GM19240 (cell line): Measurements from ENCODE around the gene RND3.

Experiments
- DNase-seq: peaks from one replicate; pipeline ENCODE4 v3.0.0; 2011; ENCODE audit warnings: low spot score; ENCODE audit not compliant: insufficient read length

RND3 gene

GRCh38 chr2:150476286-150476685 is 11.2 kb downstream of the RND3 start:
- no peak for DNase-seq

DNA sequence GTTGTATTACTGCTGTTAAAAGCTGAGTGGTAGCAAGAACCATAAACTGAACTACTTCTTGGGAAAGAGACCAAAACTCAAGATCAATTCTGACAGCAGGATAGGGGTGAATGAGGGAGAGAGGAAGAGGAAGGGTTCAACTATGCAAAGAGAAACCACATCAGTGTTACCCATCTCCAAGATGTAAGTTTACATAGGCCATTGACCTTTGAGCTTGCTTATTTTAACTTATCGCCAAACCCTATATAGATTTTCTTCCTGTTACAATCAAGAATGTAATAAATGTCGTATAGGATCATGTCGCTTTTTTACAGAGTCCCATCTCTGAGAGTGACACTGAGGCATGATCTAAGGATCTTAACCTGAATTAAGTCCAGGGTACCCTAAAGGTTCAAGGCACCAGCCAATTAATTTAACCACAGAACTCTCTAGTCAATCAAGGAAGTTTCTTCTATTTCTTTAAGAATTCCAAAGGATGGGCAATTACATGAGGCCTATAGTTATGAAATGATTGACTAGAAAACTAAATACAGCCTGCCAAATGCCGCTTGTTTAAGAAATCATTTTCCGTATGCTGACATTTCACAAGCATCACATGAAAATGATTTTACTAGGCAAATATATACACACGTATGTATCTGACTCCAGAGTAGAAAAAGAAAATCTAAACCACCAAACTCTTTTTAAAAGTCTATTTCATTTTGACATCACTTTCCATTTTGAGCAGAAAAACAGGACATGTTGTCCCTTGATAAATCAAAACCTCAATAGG is 11.8 kb downstream of the RND3 start:
- DNase-seq, result no peak

DNA sequence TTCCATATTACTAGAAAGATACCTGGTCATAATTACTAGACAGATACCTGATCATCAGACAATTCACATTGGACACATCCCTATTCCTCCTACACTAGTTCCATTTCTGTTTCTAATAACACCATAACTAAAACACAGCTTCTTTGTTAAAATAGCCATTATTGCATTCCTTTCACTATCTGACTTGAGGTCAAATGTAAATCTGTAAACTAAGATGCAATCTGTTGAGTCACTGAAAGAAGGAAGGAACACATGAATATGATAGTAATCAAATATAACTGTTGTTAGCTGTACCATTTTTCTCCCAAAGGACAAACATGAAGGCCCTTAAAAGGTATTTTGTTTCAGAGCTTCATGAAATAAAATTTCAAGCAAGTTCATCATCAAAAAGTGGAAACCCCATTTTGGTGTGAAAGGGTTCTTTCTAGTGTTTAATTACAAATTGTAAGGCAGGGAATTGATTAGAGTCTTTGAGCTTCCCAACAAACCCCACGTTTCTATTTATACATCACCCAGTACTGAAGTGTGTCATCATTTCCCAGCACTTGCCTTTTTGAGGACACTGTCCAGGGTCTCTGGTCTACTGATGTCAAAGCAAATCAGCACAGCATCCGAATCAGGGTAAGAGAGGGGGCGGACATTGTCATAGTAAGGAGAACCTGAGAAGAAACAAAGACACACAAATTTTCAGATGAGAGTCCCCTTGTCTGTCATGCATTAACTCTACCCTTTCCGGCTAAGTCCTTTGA is 13.0 kb downstream of the RND3 start:
- DNase-seq, result no peak

DNA sequence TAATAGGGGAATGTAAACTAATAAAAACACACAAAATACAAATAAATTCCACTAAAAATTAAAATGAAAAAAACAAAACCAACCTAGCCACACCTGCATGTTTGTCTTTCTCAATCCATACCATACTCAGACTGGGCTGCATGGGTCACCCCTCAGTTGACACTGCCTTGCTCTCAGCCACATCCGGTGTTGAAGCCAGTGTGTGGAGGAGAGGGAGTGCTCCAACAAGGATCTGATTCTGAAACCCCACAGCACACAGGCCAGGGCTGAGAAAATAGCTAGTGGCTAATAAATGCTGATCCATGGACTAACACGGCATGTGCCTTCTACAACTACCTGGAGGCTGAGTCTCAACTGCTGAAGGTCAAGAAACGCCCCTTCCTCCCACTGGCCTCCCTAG is 13.7 kb downstream of the RND3 start:
- no peak for DNase-seq

DNA sequence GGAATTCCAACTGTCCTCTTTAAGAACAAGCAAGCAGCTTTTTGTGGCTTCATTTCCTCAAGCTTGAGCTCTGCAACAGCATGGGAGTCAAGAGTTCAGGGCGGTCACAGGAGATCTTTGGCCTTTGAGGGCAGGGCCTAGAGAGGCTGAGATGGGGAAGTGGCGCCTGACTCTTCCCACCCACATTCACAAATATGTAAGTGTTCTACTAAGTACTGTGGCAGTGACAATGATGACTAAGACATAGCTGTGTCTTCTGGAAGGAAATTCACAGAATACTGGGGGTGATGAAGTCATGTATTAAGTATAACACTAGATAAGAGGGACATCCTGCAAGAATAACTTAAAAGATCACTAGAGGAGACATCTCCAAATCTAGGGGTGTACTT is 15.0 kb downstream of the RND3 start:
- no peak for DNase-seq

DNA sequence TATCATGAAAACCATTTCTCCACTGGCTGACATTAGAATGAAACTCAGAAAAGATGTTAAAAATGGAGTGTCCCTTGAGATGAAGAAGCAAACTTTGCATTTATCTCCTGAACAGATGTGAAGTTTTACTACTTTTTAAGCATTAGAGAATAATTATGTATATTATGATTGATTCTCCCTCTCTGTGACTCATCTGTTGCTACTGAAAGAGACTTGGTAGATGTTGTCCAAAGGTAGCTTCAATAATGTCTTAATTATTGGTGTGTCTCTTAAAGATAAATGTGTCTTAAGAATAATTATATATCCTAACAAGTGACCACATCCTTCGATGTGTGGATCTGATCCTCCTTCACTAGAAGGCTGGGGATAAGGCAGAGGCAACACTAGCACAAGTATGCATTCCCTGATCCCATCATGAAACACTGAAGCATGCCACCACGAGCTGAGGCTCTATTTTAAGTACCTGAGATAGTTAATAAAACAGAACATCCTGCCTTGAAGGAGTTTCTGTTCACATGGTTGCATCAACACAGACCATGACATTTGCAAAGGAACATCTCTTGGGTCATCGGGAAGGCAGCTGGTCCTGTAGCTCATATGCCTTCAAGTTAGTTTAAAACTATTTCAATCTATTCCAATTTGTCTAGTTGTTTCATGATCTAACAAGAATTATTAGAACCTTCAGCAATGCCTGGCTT is 15.5 kb downstream of the RND3 start:
- no peak for DNase-seq

- DNase-seq, result no peak
These were observed 17.0 kb downstream of the RND3 start for GRCh38 chr2:150470435-150470834.

DNA sequence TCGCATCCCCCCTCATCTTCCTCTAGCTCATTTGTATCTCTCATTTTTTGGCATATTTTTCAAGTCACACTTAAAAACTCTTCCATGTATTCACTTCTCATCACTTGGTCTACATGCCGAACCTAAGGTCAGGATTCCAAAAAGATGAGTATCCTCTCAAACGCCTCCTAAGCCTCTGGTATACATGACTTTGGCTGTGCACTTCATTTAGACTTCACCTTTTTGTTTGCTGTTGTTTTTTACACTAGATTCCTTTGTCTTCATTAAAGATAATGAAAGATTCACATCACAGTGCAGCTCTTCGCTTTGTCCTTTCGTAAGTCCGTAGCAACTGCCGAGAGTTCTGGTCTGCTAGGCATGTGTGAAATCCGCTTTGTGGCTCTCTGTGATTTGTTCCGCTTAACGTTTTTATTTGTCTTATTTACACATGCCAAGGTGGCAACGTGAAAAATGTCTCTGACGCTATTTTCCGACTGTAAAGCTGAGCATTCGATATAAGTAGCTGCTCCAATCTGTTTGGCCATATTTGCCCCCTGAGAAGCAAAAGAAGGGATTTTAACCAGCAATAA is 17.7 kb downstream of the RND3 start:
- DNase-seq, result no peak

- no peak for DNase-seq
These were observed 19.0 kb downstream of the RND3 start for GRCh38 chr2:150468350-150468960.

DNA sequence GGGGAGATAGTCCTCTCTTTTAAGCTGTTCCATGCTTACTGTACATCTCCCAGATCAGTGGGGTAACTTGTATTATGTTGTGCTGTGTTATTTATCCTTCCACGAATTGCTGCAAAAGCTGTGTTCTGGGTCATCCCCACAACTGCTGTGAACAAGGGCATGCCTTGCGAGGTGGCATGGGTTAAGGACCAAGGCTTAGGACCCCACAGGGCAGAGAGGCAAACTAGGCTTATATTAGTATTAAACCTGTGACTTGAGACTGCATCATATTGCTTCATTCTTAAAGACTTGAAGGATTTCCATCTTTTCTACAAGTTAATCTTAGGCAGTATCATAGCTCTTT is 19.9 kb downstream of the RND3 start:
- no peak for DNase-seq

DNA sequence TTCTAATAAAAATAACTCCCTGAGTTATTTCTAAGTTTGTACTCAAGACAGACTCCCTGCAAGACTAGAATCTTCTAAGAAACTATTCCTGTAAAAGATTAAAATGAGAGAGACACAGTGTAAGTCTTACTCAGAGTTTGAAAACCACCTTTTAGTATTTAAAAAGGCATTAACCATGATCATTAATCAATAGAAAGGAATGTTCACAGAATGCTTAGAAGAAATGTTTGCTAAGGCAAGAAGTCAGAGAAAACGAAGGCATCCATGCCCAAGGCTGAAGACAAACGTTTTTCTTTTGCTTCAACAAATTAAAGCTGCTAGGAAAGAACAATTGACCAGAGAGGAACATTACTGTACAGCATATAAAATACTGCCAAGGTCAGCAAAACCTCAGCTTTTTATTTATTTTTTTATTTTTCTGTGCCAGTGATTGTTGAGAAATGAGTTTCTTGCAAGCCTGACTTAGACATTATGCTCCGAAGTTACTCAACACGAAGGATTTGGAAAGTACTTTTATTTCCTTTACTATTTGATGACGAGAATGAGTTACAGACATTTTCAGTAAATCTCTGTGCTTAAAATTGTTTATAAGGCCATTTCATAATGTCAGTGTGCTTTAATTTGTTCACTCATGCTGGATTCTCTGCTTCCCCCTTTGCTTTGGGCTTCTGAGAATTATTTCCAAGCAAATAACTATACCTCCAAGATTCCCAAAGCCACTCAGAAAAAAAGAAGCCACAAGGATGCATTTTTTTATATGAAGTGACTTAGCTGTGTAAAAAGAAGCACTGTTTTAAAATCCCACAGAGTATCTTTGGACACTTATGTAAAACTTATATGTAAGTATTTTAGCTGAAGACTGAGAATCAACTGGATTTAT is 20.5 kb downstream of the RND3 start:
- DNase-seq, result no peak

GRCh38 chr2:150465703-150466569 is 21.5 kb downstream of the RND3 start:
- no peak for DNase-seq

DNA sequence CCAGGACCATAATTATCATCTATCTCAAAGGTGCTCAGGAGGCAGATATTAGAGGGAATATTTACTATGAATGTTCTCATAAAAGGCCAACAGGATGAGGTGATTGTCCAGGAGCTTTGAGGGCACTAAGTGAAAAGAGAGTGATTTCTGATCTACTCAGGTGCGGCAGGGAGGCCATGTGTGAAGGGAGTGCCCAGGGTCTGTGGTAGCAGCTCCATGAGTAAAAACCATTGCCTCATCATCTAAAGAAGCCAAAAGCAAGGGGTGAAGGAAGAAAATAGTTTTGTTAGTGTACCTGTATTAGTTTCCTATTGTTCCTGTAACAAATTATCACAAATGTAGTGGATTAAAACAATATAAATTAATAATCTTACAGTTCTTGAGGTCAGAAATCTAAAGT is 22.5 kb downstream of the RND3 start:
- no peak for DNase-seq

GRCh38 chr2:150464270-150464669 is 23.2 kb downstream of the RND3 start:
- DNase-seq, result no peak

- DNase-seq, result no peak
These were observed 24.7 kb downstream of the RND3 start for GRCh38 chr2:150462770-150463169.

DNA sequence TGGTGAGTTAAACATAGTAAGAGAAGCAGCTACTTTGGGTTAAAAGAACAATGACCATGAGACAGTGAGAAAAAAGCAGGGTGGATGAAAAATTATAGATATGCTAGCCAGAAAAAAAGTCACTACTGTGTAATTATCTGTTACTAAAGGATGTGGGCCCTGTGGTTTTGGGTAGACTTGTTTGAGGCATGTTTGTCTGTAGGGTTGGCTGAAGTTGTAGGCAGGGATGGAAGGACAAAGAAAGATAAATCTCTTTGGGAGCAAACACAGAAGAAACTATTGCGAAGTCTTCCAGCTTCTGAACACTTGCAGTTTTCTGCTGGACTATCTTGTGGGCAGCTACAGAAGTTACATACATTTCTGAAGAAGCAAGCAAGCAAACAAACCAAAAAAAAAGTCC is 28.2 kb downstream of the RND3 start:
- DNase-seq, result no peak

DNA sequence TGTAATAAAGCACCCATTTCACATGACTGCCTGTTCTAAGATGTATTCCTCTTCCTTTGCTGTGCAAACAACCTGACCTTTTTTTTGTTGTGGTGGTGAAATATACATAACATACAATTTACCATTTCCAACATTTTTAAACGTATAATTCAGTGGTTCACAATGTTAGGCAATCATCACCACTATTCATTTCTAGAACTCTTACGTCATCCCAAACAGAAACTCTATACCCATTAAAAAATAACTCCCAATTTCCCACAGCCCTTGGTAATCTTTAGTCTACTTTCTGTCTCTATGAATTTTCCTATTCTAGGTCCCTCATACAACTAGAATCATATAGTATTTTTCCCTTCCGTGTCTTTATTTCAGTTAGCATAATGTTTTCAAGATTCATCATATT is 36.7 kb downstream of the RND3 start:
- DNase-seq, result no peak

DNA sequence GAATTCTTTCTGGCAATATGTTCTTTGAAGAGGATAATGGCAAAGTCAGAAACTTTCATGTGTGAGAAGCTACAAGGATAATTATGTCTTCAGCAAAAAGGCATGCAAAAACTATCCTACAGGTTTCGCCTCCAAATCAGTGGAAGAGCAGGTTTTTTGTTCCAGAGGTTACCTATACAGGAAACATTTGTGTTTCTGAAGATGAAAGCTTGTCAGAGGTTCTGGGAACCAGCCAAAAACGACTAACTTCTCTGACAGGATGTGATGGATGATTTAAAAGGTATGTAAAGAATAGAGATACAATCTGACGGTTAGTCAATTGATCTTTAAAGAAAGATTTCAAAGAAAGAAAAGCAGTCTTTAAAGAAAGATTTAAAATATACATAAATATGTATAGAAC is 37.6 kb downstream of the RND3 start:
- no peak for DNase-seq

DNA sequence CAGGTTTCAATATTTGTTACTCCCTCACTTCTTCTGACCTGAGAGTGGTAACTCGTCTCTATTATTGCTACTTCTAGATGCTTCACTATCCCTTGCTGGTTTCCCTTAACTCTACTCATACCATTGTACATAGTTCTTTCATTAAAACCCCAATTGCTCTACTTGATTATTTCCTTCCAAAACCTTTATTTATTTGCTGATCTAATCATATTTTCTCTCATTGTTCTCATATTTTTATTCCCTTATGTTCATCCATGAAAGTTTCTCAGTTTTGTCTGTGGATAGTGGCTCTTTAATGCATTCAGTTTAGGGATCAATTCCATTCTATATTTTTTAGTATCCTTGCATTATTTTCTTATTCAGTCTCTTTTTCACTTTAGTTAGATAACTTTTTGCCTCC is 42.1 kb downstream of the RND3 start:
- no peak for DNase-seq

DNA sequence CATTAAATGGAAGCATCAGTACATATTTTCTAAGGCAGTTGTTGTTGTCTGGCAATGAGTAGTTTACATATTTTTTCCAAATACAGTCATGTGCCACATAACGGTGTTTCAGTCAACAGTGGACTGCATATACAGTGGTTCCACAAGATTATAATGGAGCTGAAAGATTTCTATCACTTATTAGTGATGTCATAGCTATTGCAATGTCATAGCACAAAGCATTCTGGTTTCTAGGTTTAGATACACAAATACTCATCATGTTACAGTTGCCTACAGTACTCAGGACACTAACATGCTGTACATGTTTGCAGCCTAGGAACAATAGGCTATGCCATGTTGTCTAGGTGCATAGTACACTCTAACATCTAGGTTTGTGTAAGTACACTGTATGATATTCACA is 45.0 kb downstream of the RND3 start:
- DNase-seq, result no peak
